HG02571 (cell line): ENCODE results near the gene ADAMTS1.

Experiments used
- ATAC-seq: cut with Tn5 transposase; IDR thresholded peaks from one replicate; pipeline ENCODE4 v1.9.1; 2021; ENCODE audit warnings: mild to moderate bottlenecking, moderate library complexity; ENCODE audit not compliant: unreplicated experiment

Gene ADAMTS1

DNA sequence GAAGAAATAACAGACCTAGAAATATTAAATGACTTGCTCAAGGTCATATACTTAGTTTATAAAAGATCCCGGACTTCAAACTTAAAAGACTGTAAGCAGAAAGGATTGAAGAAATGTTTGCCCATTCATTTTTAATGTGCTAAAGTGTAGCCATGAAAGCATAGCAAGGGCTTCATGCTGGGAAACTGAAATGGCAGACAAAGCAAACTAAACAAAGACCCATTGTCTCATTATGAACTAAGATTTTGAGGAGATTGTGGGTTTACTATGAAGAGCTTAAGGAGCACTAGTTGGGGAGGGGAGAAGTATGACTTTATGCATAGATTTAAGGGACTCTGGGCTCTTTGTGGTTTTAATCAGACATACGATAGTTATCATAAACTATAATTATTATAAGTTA, 26.3 kb downstream of the ADAMTS1 start:
- no peak for ATAC-seq

DNA sequence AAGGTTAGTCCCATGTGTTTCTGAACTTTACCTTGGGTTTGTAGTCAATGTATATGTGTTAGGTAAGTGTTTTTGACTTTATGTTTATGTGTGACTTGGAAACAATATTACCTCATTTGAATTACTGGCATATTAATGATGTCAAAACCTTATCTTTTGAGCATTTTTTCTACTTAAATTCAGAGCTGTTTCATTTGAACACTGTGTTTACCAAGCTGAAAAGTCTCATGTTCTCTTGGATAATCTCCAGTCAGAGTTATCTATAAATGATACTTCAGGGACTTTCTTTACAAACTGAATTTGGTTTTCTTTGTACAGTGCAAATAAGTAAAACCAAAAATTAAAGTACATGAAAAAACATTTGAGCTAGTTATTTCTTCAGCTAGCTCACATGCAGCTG, 30.0 kb downstream of the ADAMTS1 start:
- ATAC-seq = no peak

DNA sequence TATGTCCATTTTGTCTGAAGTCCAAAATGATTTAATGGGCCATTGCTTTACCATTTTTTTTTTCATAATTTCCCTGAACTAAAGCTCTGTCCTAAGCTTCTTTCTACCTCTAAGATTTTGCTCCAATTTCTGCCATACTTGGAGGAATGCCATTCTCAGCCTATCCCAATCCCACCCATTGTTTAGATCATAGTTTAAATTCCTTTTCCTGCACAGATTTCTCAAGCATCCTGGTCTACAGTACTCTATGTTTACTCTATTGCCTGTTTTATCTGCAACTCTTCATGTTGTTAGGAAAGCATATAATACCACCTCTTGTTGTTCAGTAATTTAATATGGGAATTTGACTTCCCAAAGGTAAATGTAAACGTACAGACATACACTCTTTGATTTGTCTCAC, 30.8 kb downstream of the ADAMTS1 start:
- no peak for ATAC-seq

DNA sequence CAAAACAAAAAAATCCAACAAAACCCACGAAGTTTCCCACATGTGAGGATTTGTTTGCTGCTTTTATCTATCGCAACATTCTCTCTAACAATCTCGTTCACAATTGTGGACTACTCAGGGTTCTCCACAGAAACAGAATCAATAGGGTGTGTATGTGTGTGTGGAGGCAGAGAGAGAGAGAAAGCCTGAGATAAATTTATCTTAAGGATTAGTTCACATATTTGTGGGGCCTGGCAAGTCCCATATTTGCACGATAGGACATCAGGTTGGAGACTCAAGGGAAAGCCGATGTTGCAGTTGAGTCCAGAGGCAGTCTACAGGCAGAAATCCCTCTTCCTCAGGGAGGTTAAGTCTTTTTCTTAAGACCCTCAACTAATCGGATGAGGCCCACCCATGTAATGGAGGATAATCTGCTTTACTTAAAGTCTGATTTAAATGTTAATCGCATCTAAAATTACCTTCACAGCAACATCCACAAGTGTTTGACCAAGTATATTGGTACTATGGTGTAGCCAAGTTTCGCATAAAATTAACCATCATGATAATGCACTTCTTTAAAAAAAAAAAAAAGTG, 31.7 kb downstream of the ADAMTS1 start:
- no peak for ATAC-seq

DNA sequence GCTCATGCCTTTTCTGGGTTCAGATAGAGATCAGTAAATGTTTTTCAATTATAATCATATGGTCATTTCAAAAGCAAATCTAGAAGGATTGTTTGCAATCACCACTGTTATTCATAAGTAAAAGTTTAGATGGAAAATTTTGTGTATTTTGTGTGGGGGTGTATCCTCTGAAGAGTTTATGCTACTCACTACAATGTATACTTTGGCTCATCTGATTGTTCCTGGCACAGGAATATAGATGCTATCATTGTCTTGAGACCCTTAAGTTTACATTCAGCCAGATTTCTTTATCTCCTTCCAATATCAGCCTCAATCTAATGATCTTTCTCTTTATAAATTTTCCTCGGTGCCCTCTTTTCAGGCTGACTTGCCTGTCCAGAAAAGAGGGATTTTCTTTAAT, 33.0 kb downstream of the ADAMTS1 start:
- ATAC-seq = no peak

DNA sequence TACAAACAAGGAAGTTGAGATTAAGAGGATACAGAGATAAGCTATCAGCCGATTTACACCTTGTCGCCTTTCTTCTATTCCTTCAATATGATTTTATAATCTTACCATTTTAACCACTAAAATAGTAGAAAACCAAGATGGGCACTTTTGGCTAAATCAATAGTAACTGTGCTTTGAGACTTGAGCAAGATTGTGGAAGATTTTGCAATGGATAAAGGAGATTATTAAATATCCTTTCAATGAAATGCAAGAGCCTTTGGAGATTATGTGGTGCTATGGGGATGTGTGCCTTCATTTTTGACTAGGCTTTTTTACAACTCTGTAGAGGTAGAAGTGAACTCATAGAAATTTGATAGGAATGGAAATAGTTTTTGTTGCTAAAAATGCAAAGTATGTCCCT, 33.7 kb downstream of the ADAMTS1 start:
- no peak for ATAC-seq

DNA sequence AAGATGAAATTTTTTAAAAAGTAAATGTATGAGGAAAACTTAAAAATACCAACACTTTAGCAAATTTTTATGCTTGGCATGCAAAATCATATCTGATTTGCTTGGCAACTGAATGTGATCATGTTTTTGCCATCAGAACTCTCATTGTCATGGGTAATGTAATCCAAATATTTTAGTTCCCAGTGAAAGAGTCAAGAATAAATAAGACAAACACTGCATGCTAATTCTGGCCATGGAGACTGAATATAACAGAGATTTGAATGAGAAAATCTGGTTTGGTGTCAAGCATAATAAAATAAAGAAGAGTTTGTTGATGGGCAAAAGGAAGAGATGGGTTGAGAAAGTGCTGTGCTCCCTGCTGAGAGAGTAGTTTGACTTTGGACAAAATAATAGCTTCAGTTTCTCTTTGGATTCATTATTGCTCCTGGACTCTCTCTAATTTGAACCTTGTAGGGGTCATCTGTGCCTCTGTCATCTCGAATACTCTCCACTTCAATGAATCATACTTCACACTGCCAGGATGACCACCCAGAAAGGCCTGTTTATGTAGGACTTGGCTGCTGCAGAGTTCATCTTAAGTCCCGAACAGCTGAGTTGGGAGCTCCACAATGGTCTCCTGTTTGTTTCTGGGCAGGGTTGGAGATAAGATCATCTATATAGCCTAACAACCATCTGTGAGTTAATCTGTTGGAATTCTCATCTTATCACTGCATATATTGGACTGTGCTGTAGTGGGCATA, 34.4 kb downstream of the ADAMTS1 start:
- ATAC-seq = no peak

DNA sequence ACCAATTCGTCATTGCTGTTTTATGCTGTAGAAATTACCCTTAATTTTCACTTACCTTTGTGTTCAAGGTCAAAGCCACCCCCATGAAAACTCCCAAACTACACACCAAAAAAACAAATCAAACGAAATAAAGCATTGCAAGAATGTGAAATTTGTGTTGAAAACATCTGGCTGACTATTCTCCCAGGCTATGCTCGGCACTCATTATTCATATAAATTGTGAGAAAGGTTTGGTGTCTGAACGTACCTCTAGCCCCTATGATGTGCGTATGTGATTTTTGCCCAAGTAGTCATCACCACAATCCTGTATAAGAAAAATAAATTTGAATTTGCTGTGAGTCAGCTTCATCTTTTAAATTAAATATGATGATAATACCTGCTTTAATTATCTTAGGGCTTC, 34.9 kb downstream of the ADAMTS1 start:
- no peak for ATAC-seq

DNA sequence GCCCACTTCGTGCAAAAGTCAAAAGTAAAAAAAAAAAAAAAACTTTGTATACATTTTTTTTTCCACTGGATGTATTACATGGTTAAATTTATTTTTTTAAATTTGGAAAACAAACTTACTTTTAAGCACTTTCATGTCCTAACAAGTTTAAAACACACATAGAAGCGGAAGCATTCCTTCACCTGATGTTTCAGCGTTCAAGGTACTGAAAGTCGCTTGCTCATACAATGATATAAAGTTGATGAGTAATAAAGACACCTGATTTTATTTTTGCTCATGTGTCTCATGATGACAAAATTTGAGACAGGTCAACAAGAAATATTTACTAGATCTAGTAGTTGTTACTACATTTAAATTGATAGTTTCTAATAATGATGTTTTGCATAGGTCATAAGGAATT, 35.5 kb downstream of the ADAMTS1 start:
- ATAC-seq = no peak

DNA sequence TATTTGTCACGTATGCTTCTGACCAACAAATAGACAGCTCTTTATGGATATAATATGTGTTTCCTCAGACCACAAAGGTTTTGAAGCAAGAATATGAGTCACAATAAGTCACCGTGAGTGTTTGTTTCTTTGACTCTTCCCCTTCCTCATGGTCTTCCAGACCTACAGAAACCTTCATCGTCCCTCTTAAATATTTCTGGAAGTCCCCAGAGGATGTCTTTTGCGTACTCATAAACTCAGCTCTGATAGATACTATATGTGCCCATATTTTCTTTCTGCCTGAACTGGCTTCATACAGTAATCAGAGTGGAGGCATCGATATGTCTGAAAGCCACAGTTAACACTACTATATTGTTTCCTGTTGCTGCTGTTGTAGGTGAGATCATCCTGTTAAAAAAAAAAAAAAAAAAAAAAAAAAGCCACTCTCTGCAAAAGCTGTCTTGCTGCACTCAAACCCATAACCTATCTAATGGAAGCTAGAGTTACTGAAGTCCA, 38.4 kb downstream of the ADAMTS1 start:
- no peak for ATAC-seq

DNA sequence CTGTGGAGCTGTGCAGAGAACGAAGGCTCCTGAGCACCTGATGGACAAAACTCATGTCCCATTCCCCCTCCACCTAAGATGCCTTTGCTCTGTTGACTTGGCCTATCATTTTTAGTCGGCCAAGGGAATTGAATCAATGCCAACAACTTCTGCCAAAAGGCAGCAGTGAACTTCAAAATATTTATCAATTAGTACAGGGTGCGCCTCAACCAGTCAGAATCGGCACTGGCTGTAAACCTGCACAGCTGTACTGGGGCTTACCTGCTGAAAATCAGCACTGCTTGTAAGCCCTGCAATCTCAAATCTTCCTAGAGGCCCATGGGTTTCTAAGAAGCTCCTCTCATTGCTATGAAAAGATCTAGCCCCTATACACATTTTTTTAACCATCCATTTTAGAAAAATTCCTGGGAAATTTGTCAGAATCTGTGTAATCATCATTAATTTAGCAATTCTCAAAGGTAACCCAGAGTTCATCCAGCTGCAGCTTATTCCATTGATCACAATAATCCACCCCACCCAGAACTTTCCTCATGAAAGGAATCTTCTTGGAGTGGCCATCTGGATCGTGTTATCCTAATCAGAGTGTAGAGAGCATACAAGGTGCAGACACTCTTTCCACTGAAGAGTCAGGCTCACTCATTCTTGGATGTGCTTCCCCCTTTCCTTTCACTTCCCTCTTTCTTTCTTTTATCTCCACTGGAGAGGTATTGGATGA, 40.2 kb downstream of the ADAMTS1 start:
- ATAC-seq = no peak

DNA sequence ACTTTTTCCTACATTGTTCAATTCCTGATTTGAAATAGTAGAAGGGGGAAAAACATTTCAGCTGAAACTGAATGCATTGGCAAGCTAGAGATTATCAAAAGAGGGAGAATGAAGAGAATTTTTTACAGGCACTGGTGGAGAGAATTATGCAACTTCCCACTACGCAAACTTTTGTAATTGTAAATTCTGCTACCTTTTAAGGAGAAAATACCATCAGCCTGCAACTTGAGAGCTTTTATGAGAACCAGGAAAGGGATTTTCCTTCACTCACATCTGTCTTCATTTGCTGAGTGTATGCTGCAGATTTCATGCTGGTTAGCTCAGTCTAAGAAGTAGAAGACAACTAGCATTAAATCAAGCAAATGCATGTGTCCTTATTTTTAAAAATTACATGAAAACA, 43.7 kb downstream of the ADAMTS1 start:
- no peak for ATAC-seq

DNA sequence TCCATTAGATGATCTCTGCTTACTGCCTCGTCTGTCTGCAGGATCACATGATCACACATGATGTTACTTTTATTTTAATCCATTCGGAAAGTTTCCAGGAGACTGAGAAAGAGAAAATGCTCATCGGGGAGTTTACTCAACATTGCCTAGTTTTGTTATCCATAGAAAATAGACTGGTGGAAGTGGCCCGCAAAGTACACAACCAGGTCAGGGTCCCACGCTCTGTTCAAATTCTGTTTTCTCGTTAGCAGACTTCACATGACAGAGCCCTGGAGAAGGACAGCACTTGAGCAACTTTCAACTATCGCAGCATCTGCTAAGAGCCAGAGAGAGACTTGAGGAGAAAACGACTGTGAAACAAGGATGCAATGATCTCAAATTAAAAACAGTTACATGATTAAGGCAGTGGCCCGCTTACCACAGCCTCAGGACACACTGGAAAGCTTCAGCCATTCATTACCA, 44.2 kb downstream of the ADAMTS1 start:
- no peak for ATAC-seq

DNA sequence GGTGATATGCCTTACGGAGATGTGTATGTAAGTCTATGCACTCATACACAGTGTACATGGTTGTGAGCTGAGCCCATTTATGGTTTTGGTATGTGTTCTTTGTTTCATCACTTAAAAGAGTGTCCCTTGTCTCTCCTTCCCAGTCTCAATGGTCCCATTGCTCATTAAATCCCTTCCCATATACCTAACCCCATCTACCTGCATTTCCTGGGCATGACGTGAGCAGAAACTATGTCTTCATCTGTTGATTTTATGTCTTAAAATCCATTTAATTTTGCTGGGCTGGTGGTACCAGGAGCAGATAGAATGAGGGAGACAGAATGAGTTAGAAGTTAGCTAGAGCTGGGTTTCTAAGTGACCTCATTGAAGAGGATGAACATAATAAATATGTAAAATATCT, 44.8 kb downstream of the ADAMTS1 start:
- no peak for ATAC-seq

DNA sequence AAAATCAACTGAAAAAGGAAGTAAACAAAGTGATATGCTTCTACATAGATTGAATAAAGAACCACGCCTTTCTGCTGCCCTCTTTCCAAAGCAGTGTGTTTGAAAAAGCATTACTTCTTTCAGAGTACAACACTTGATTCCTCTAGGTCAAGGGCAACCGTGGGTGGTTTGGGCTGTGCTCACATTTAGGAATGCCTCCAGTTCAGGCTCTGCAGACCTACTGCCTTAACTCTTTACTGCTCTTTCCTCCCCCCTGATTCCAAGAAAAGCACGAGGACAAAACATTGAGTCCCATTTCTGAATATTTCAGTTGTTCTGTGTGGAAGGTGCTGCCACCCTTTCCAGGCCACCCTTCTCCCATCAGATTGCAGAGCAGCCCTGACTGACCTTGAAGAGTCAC, 45.2 kb downstream of the ADAMTS1 start:
- no peak for ATAC-seq

DNA sequence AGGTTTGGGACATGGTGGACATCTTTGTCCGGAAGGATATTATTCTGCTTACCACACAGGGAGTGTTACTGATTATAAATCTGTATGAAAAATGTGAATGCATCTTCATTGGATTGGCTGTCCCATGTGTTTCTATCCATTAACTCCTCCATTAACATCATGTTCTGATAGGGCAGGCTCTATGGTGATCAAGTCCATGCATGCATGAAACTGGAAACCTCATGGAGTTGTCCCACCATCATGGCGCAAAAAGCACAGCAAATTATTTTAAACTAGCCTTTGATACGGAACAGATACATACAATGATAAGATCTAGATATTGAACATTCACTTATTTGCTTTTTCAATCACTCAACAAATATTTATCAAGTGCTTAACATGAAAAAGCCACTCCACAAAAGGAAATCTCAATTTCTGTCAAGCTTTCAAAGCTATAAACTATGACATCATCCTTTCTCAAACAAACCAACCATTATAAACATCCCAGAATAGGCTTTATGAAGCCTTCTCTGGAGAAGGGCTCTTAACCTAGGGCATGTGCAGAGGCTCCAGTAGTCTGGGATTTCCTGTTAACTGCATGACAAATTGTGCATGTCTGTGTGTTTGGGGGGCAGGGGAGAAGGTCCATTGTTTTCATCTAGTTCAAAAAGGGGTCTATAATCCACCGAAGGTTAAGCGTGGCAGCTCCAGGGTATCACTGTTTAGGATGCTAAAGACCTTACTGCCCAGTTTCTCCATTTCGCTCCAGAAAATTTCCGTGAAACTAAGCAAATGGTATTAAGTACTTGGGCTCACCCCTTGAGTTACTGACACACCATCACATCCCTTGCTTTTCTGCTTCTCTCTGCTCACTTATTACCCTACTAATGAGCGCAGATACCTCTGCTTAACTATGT, 46.1 kb downstream of the ADAMTS1 start:
- no peak for ATAC-seq

DNA sequence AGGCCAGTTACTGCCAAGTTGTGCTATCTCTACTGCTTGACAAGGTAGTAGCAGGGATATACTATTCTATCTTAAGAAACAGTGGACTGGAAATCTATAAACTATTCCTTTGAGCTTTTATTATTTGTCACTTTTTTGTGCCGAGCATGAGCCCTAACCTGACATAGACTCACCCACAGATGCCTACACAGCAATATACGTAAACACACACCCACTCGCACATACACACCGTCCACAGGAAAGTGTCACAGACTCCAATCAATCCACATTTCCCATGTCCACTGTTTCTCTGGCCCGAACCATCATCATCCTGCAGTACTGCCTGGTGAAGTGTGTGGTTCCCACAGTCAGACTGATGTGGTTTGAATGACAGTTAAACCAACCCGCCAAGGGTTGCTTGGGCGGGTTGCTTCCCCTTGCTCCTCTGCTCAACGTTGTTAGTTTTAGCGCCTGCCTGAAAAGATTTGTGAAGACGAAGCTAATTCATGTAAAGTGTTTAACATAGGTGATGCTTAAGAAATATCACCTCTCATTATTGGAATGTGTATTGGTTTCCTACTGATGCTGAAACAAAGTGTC, 47.2 kb downstream of the ADAMTS1 start:
- no peak for ATAC-seq

DNA sequence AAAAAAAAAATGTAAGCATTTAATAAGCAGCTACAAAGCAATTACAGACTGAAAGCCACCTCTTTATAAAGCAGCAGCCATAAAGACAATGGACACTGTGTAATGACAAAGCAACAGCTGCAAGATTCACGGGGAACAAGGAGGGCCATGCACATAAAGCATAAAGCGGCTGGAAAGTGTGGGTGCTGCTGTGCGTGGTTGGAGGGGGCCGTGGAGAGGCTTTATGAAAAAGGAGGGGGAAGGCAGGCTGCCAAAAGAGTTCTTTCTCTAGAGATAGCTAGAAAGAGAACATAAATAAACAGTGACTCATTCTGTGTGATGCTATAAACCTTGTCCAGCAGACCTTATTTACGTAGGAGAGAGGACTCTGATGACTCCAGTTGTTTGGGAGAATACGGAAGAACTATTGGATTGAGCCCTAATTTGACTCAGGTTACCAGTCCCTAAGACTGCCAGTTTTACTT, 49.3 kb downstream of the ADAMTS1 start:
- no peak for ATAC-seq

DNA sequence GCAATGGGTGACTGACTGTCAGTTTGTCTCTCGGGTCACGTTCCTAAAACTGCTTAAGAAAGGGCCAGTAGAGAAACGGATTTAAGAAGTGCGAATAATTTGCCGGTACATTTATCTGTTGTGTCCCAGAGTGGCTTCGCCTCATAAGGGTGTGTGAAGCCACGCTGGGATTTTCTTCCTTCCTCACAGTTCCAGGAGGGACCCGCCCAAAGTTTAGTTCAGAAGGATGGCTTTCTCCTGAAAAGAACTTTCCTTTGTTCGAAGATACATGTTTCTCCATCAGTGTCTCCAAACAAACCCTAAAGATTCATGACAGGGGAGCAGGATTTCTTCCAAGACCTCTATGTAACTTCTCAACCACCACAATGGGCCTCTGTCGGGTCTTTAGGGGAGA, 49.8 kb downstream of the ADAMTS1 start:
- ATAC-seq = no peak

DNA sequence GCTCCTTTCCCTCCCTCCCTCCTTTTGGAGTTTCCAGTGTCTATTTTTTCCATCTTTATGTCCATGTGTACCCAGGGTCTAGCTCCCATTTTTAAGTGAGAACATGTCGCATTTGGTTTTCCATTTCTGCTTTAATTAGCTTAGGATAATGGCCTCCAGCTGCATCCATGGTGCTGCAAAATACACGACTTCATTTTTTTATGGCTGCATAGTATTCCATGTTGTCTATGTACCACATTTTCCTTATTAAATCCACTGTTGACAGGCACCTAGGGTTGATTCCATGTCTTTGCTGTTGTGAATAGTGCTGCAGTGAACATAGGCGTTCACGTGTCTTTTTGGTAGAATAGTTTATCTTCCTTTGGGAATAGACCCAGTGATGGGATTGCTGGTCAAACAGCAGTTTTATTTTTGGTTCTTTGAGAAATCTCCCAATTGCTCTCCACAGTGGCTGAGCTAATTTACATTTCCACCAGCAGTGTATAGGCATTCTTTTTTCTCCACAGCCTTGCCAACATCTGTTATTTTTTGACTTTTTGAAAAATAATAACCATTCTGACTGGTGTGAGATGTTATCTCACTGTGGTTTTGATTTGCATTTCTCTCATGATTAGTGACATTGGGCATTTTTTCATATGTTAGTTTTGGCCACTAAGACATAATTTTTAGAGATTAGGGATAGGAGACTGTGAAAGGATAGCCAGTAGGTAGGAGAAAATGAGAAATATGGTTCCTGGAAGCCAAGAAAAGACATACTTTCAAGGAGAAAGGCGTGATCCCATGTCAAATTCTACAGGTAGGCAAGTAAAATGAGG, 50.4 kb downstream of the ADAMTS1 start:
- no peak for ATAC-seq
